ENCODE data around the gene TMEM8B.

- TF ChIP-seq, protein P1, sequence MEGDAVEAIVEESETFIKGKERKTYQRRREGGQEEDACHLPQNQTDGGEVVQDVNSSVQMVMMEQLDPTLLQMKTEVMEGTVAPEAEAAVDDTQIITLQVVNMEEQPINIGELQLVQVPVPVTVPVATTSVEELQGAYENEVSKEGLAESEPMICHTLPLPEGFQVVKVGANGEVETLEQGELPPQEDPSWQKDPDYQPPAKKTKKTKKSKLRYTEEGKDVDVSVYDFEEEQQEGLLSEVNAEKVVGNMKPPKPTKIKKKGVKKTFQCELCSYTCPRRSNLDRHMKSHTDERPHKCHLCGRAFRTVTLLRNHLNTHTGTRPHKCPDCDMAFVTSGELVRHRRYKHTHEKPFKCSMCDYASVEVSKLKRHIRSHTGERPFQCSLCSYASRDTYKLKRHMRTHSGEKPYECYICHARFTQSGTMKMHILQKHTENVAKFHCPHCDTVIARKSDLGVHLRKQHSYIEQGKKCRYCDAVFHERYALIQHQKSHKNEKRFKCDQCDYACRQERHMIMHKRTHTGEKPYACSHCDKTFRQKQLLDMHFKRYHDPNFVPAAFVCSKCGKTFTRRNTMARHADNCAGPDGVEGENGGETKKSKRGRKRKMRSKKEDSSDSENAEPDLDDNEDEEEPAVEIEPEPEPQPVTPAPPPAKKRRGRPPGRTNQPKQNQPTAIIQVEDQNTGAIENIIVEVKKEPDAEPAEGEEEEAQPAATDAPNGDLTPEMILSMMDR (conservative IDR thresholded peaks at IDR 0.05; ENCODE audit: low read depth, low read length), result no peak
- no peak for TF ChIP-seq EZH2 (IDR thresholded peaks at IDR 0.05; ENCODE audit: low read length, unreplicated experiment)
- no peak for TF ChIP-seq EZH2phosphoT487 (IDR thresholded peaks at IDR 0.05; ENCODE audit: borderline replicate concordance, low read length)
These were observed 41.4 kb downstream of the TMEM8B start, which contains the start of gene OR13J1 for GRCh38 chr9:35870351-35870923.

All from PC-3 (cell line).